ENCODE results near the gene ISLR. TPM values are rescaled to one million over a fixed set of nuclear protein-coding genes. Genes with fewer than 3 reads are reported as not detected.

ISLR gene
- total RNA-seq, 2 donors from 2014 or later: 0.12 TPM; not detected in 1

GRCh38 chr15:74199297-74199652 is 25.8 kb downstream of the ISLR start:
- Mint-ChIP-seq H3K4me1 (ENCODE audit: low read depth) (peaks cover 8% of the 10 kb centered on the region), H3K27ac (no peak overlapping the region), H3K27me3 (ENCODE audit: low read depth) (peaks cover 12% of the 10 kb centered on the region), H3K36me3 (ENCODE audit: insufficient read depth in 2 of 2) (no peaks in the 10 kb centered on the region), H3K9me3 (no peaks in the 10 kb centered on the region), H3K4me3 (no peak overlapping the region)
- ATAC-seq (replicated peaks in 1 of 2) (no peak), DNase-seq (no peak)

- H3K27ac Mint-ChIP-seq: peak overlapping the region; percentile 75
- H3K9me3 Mint-ChIP-seq: no peaks in the 10 kb centered on the region
- peaks cover 8% of the 10 kb centered on the region for H3K4me1 Mint-ChIP-seq (ENCODE audit: low read depth)
- H3K27me3 Mint-ChIP-seq (ENCODE audit: low read depth): peaks cover 20% of the 10 kb centered on the region
- peak in 1 of 2 donors; percentile 64 for ATAC-seq (replicated peaks in 1 of 2)
- no peaks in the 10 kb centered on the region for H3K36me3 Mint-ChIP-seq (ENCODE audit: insufficient read depth in 2 of 2)
- DNase-seq: no peak
- no peak overlapping the region for H3K4me3 Mint-ChIP-seq
Measured at GRCh38 chr15:74200412-74200815, 26.9 kb downstream of the ISLR start.

GRCh38 chr15:74200871-74201419 is 27.4 kb downstream of the ISLR start:
- peaks cover 20% of the 10 kb centered on the region for H3K27me3 Mint-ChIP-seq (ENCODE audit: low read depth)
- peaks cover 8% of the 10 kb centered on the region for H3K4me1 Mint-ChIP-seq (ENCODE audit: low read depth)
- ATAC-seq (replicated peaks in 1 of 2) (peak in 1 of 2 donors; percentile 4), DNase-seq (no peak)
- no peaks in the 10 kb centered on the region for H3K9me3 Mint-ChIP-seq
- no peaks in the 10 kb centered on the region for H3K36me3 Mint-ChIP-seq (ENCODE audit: insufficient read depth in 2 of 2)
- H3K27ac Mint-ChIP-seq: peak overlapping the region; percentile 15
- H3K4me3 Mint-ChIP-seq: no peak overlapping the region

GRCh38 chr15:74201710-74202420 is 28.4 kb downstream of the ISLR start:
- Mint-ChIP-seq H3K4me3 (no peak overlapping the region), H3K27me3 (ENCODE audit: low read depth) (peaks cover 20% of the 10 kb centered on the region), H3K36me3 (ENCODE audit: insufficient read depth in 2 of 2) (no peaks in the 10 kb centered on the region), H3K27ac (peak overlapping the region; percentile 74), H3K4me1 (ENCODE audit: low read depth) (peaks cover 8% of the 10 kb centered on the region), H3K9me3 (no peaks in the 10 kb centered on the region)
- ATAC-seq (replicated peaks in 1 of 2): peak in 1 of 2 donors; percentile 19
- no peak for DNase-seq

- ATAC-seq (replicated peaks in 1 of 2): no peak
- peak within 1 kb of the TSS; percentile 74 for H3K27ac Mint-ChIP-seq
- peaks cover 27% of the 10 kb centered on the region for H3K27me3 Mint-ChIP-seq (ENCODE audit: low read depth)
- no peaks in the 10 kb centered on the region for H3K9me3 Mint-ChIP-seq
- H3K4me1 Mint-ChIP-seq (ENCODE audit: low read depth): peaks cover 8% of the 10 kb centered on the region
- H3K4me3 Mint-ChIP-seq: no peak within 1 kb of the TSS
- H3K36me3 Mint-ChIP-seq (ENCODE audit: insufficient read depth in 2 of 2): no peaks in the 10 kb centered on the region
- no peak for DNase-seq
Measured at GRCh38 chr15:74202452-74203401, 29.2 kb downstream of the ISLR start, which contains the start of gene STRA6. Gene STRA6, minus strand, starts transcription at chr15:74202787. Its CDS starts 520 bp downstream, at chr15:74202267.

GRCh38 chr15:74203914-74204431 is 30.5 kb downstream of the ISLR start:
- Mint-ChIP-seq H3K9me3 (no peaks in the 10 kb centered on the region), H3K4me3 (no peak overlapping the region), H3K36me3 (ENCODE audit: insufficient read depth in 2 of 2) (no peaks in the 10 kb centered on the region), H3K4me1 (ENCODE audit: low read depth) (peaks cover 8% of the 10 kb centered on the region), H3K27me3 (ENCODE audit: low read depth) (peaks cover 35% of the 10 kb centered on the region), H3K27ac (no peak overlapping the region)
- DNase-seq (no peak), ATAC-seq (replicated peaks in 1 of 2) (no peak)

- Mint-ChIP-seq H3K4me3 (no peak overlapping the region), H3K27ac (no peak overlapping the region), H3K4me1 (ENCODE audit: low read depth) (peaks cover 4% of the 10 kb centered on the region), H3K9me3 (no peaks in the 10 kb centered on the region), H3K27me3 (ENCODE audit: low read depth) (peaks cover 39% of the 10 kb centered on the region), H3K36me3 (ENCODE audit: insufficient read depth in 2 of 2) (no peaks in the 10 kb centered on the region)
- DNase-seq: no peak
- ATAC-seq (replicated peaks in 1 of 2): no peak
Measured at GRCh38 chr15:74205582-74205947, 32.1 kb downstream of the ISLR start.

- Mint-ChIP-seq H3K36me3 (ENCODE audit: insufficient read depth in 2 of 2) (no peaks in the 10 kb centered on the region), H3K27me3 (ENCODE audit: low read depth) (peaks cover 39% of the 10 kb centered on the region), H3K4me3 (no peak overlapping the region), H3K27ac (no peak overlapping the region), H3K4me1 (ENCODE audit: low read depth) (no peaks in the 10 kb centered on the region), H3K9me3 (no peaks in the 10 kb centered on the region)
- ATAC-seq (replicated peaks in 1 of 2) (no peak), DNase-seq (no peak)
Measured at GRCh38 chr15:74206801-74207281, 33.3 kb downstream of the ISLR start.

GRCh38 chr15:74207652-74208440 is 34.3 kb downstream of the ISLR start:
- no peaks in the 10 kb centered on the region for H3K36me3 Mint-ChIP-seq (ENCODE audit: insufficient read depth in 2 of 2)
- H3K4me3 Mint-ChIP-seq: no peak overlapping the region
- no peaks in the 10 kb centered on the region for H3K9me3 Mint-ChIP-seq
- no peaks in the 10 kb centered on the region for H3K4me1 Mint-ChIP-seq (ENCODE audit: low read depth)
- H3K27me3 Mint-ChIP-seq (ENCODE audit: low read depth): peaks cover 36% of the 10 kb centered on the region
- DNase-seq (no peak), ATAC-seq (replicated peaks in 1 of 2) (no peak)
- no peak overlapping the region for H3K27ac Mint-ChIP-seq

- H3K27me3 Mint-ChIP-seq (ENCODE audit: low read depth): peaks cover 29% of the 10 kb centered on the region
- no peaks in the 10 kb centered on the region for H3K36me3 Mint-ChIP-seq (ENCODE audit: insufficient read depth in 2 of 2)
- no peaks in the 10 kb centered on the region for H3K9me3 Mint-ChIP-seq
- DNase-seq (no peak), ATAC-seq (replicated peaks in 1 of 2) (no peak)
- H3K4me1 Mint-ChIP-seq (ENCODE audit: low read depth): no peaks in the 10 kb centered on the region
- H3K27ac Mint-ChIP-seq: no peak overlapping the region
- H3K4me3 Mint-ChIP-seq: no peak overlapping the region
Measured at GRCh38 chr15:74208496-74208895, 35.0 kb downstream of the ISLR start.

- no peaks in the 10 kb centered on the region for H3K9me3 Mint-ChIP-seq
- no peak overlapping the region for H3K4me3 Mint-ChIP-seq
- H3K27ac Mint-ChIP-seq: no peak overlapping the region
- no peak for ATAC-seq (replicated peaks in 1 of 2)
- H3K36me3 Mint-ChIP-seq (ENCODE audit: insufficient read depth in 2 of 2): no peaks in the 10 kb centered on the region
- H3K4me1 Mint-ChIP-seq (ENCODE audit: low read depth): no peaks in the 10 kb centered on the region
- peaks cover 27% of the 10 kb centered on the region for H3K27me3 Mint-ChIP-seq (ENCODE audit: low read depth)
- no peak for DNase-seq
Measured at GRCh38 chr15:74208901-74209559, 35.5 kb downstream of the ISLR start.

GRCh38 chr15:74209560-74209958 is 36.0 kb downstream of the ISLR start:
- Mint-ChIP-seq H3K4me3 (no peak overlapping the region), H3K4me1 (ENCODE audit: low read depth) (no peaks in the 10 kb centered on the region), H3K27me3 (ENCODE audit: low read depth) (peaks cover 25% of the 10 kb centered on the region), H3K36me3 (ENCODE audit: insufficient read depth in 2 of 2) (no peaks in the 10 kb centered on the region), H3K27ac (no peak overlapping the region), H3K9me3 (no peaks in the 10 kb centered on the region)
- DNase-seq (no peak), ATAC-seq (replicated peaks in 1 of 2) (no peak)

All from activated T-cell treated with anti-CD3 and anti-CD28 coated beads, Interleukin-2, amount 50 U/mL, for 72 hours (primary cell).